ENCODE measurements around the gene EIF2B2.

The EIF2B2 gene

DNA sequence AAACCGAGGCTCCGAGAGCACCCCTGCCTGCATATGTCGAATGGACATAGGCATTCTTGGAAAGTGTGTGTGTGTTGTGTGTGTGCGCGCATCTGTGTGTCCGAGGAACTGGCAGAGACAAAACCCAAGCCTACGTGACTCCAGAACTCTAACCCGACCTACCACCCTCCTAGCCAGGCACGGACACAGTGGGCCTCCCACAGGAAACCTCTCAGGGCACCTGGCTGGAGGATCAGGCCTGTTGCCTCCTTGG lies 46.8 kb upstream of the EIF2B2 start:
- no peak for DNase-seq (ENCODE audit: extremely low spot score)
- TF ChIP-seq TARDBP (IDR thresholded peaks at IDR 0.05) (no peak), ELF4 (IDR thresholded peaks at IDR 0.05) (no peak), ARNT (IDR thresholded peaks at IDR 0.05) (no peak), FOXA1 (IDR thresholded peaks at IDR 0.05) (no peak), ZNF384 (IDR thresholded peaks at IDR 0.05) (no peak), SUZ12 (IDR thresholded peaks at IDR 0.05) (no peak), FOXK2 (IDR thresholded peaks at IDR 0.05) (no peak), HDGF (IDR thresholded peaks at IDR 0.05; ENCODE audit: borderline replicate concordance) (no peak), L3MBTL2 (conservative IDR thresholded peaks at IDR 0.05) (no peak), NFRKB (IDR thresholded peaks at IDR 0.05) (no peak), SP1 (IDR thresholded peaks at IDR 0.05) (no peak), PKNOX1 (IDR thresholded peaks at IDR 0.05) (no peak), BHLHE40 (IDR thresholded peaks at IDR 0.05; ENCODE audit: borderline replicate concordance) (no peak), LEF1 (IDR thresholded peaks at IDR 0.05; ENCODE audit: borderline replicate concordance) (no peak), CTBP1 (IDR thresholded peaks at IDR 0.05; ENCODE audit: borderline replicate concordance) (no peak), FOXM1 (IDR thresholded peaks at IDR 0.05; ENCODE audit: borderline replicate concordance) (no peak)
- POLR2A ChIA-PET = interaction anchor here (0.6 to 1.8 kb wide), 11 partner anchors 8 to 108 kb away, joined by 3 to 9 read pairs (median 5); partner anchors contain the start of genes ACYP1 and EIF2B2
- CTCF ChIA-PET = interaction anchor here (0.8 to 1.1 kb wide), 2 partner anchors 10 to 95 kb away, joined by 3 to 10 read pairs; no protein-coding TSS in a partner anchor

- TF ChIP-seq SP1 (IDR thresholded peaks at IDR 0.05) = no peak
- ChIA-PET POLR2A (no interaction called here), CTCF (no interaction called here)
- no peak for DNase-seq (ENCODE audit: extremely low spot score)
Measured at GRCh38 chr14:74956280-74957072, 46.2 kb upstream of the EIF2B2 start.

DNA sequence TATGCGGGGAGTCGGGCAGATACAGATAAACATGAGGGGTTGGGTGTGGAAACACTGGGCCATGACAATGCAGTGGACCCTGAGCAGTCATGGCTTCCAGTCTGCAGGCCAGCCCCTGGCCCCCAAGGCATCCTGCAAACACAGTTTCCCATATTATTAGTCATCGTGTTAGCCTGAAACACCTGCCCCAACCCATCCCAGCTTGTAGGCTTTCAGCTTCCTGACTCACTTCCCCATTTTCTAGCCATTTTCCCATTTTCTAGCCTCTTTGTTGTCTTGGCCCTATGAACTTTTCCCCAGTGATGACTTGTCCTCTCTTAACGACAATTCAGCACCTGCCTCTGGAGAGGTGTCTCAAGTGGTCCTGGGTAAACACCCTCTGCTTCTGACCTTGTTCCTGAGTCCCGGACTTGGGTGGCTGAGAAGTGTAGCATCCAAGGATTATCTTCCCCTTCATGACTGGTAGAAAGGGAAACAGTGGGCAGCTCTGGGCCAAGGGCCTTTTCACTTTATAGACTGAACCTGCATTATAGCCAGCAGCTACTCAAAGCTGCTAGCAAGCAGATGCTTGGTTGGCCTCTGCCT lies 43.0 kb upstream of the EIF2B2 start:
- POLR2A ChIA-PET = interaction anchor here (0.8 to 1.2 kb wide), 2 partner anchors 19 to 21 kb away, joined by 3 to 4 read pairs; no protein-coding TSS in a partner anchor
- TF ChIP-seq L3MBTL2 (conservative IDR thresholded peaks at IDR 0.05) (no peak), ELF4 (IDR thresholded peaks at IDR 0.05) (no peak), LEF1 (IDR thresholded peaks at IDR 0.05; ENCODE audit: borderline replicate concordance) (no peak), ARNT (IDR thresholded peaks at IDR 0.05) (no peak), CTBP1 (IDR thresholded peaks at IDR 0.05; ENCODE audit: borderline replicate concordance) (no peak), PKNOX1 (IDR thresholded peaks at IDR 0.05) (no peak), TARDBP (IDR thresholded peaks at IDR 0.05) (no peak), NFRKB (IDR thresholded peaks at IDR 0.05) (no peak), FOXK2 (IDR thresholded peaks at IDR 0.05) (no peak), ZNF384 (IDR thresholded peaks at IDR 0.05) (no peak), BHLHE40 (IDR thresholded peaks at IDR 0.05; ENCODE audit: borderline replicate concordance) (no peak), SP1 (IDR thresholded peaks at IDR 0.05) (no peak), HDGF (IDR thresholded peaks at IDR 0.05; ENCODE audit: borderline replicate concordance) (no peak), FOXM1 (IDR thresholded peaks at IDR 0.05; ENCODE audit: borderline replicate concordance) (no peak), FOXA1 (IDR thresholded peaks at IDR 0.05) (no peak), SUZ12 (IDR thresholded peaks at IDR 0.05) (no peak)
- DNase-seq (ENCODE audit: extremely low spot score) = no peak
- CTCF ChIA-PET = interaction anchor here (0.6 kb wide), 1 partner anchor 573 kb away, joined by 3 read pairs; no protein-coding TSS in a partner anchor

DNA sequence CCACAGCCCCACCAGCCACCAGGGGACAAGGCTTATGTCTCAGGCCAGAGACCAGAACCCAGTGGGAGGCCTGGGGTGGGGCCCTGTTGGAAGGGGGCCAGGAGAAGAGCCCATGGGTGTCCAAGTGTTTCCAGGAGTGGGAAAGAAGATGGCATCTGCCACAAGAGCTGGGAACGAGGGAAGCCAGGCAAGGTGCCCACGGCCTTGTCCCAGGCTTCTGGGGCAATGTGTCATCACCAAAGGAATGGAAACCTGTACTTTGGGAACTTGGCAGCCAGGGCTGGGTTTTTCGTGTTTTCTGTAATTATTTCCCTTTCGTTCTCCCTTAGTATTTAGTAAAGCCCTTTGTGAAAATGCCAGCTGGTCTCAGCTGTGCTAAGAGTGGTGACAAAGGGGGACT lies 42.0 kb upstream of the EIF2B2 start:
- ChIA-PET CTCF (no interaction called here), POLR2A (no interaction called here)
- no peak for DNase-seq (ENCODE audit: extremely low spot score)
- no peak for TF ChIP-seq TARDBP (IDR thresholded peaks at IDR 0.05)
- TF ChIP-seq L3MBTL2 (conservative IDR thresholded peaks at IDR 0.05) = no peak
- no peak for TF ChIP-seq LEF1 (IDR thresholded peaks at IDR 0.05; ENCODE audit: borderline replicate concordance)
- TF ChIP-seq FOXA1 (IDR thresholded peaks at IDR 0.05) = no peak
- no peak for TF ChIP-seq ARNT (IDR thresholded peaks at IDR 0.05)
- no peak for TF ChIP-seq HDGF (IDR thresholded peaks at IDR 0.05; ENCODE audit: borderline replicate concordance)
- no peak for TF ChIP-seq BHLHE40 (IDR thresholded peaks at IDR 0.05; ENCODE audit: borderline replicate concordance)
- no peak for TF ChIP-seq ZNF384 (IDR thresholded peaks at IDR 0.05)
- no peak for TF ChIP-seq FOXK2 (IDR thresholded peaks at IDR 0.05)
- no peak for TF ChIP-seq ELF4 (IDR thresholded peaks at IDR 0.05)
- no peak for TF ChIP-seq PKNOX1 (IDR thresholded peaks at IDR 0.05)
- no peak for TF ChIP-seq CTBP1 (IDR thresholded peaks at IDR 0.05; ENCODE audit: borderline replicate concordance)
- no peak for TF ChIP-seq NFRKB (IDR thresholded peaks at IDR 0.05)
- TF ChIP-seq SP1 (IDR thresholded peaks at IDR 0.05) = no peak
- no peak for TF ChIP-seq SUZ12 (IDR thresholded peaks at IDR 0.05)
- no peak for TF ChIP-seq FOXM1 (IDR thresholded peaks at IDR 0.05; ENCODE audit: borderline replicate concordance)

- TF ChIP-seq SUZ12 (IDR thresholded peaks at IDR 0.05) (no peak), PKNOX1 (IDR thresholded peaks at IDR 0.05) (no peak), HDGF (IDR thresholded peaks at IDR 0.05; ENCODE audit: borderline replicate concordance) (no peak), ARNT (IDR thresholded peaks at IDR 0.05) (no peak), SP1 (IDR thresholded peaks at IDR 0.05) (no peak), TARDBP (IDR thresholded peaks at IDR 0.05) (no peak), L3MBTL2 (conservative IDR thresholded peaks at IDR 0.05) (no peak), NFRKB (IDR thresholded peaks at IDR 0.05) (no peak), ELF4 (IDR thresholded peaks at IDR 0.05) (no peak), FOXA1 (IDR thresholded peaks at IDR 0.05) (no peak), FOXK2 (IDR thresholded peaks at IDR 0.05) (no peak)
- ChIA-PET POLR2A (interaction anchor here (1.0 kb wide), 1 partner anchor 38 kb away, joined by 3 read pairs; the partner anchor contains the start of gene RPS6KL1), CTCF (no interaction called here)
- no peak for DNase-seq (ENCODE audit: extremely low spot score)
Measured at GRCh38 chr14:74961238-74961911, 41.3 kb upstream of the EIF2B2 start.
